Measurements from ENCODE around the gene MYO3B.

The MYO3B gene

DNA sequence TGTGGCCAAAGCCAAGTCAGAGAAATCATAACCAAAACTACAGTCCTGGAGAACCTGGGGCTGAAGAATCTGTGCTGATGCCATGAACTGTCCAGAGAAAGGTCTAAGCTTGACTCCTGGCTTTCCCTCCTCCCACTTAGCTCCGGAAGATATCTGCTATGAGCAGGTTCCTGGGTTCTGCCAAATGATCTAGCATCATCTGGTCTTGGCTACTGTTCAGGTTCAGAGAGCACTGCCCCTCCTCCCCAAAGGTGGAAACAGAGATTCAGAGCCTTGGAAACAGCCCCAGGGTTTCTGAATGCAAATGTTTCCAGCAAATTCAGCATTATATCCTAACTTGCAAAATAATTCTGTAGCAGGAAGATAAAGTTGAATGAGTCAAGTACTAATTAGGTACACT, 317.9 kb downstream of the MYO3B start:
- no peak for DNase-seq (ENCODE audit: low read depth)
- H3K4me3 ChIP-seq (ENCODE audit: low read depth, low read length): no peak overlapping the region
- TF ChIP-seq, protein P1, sequence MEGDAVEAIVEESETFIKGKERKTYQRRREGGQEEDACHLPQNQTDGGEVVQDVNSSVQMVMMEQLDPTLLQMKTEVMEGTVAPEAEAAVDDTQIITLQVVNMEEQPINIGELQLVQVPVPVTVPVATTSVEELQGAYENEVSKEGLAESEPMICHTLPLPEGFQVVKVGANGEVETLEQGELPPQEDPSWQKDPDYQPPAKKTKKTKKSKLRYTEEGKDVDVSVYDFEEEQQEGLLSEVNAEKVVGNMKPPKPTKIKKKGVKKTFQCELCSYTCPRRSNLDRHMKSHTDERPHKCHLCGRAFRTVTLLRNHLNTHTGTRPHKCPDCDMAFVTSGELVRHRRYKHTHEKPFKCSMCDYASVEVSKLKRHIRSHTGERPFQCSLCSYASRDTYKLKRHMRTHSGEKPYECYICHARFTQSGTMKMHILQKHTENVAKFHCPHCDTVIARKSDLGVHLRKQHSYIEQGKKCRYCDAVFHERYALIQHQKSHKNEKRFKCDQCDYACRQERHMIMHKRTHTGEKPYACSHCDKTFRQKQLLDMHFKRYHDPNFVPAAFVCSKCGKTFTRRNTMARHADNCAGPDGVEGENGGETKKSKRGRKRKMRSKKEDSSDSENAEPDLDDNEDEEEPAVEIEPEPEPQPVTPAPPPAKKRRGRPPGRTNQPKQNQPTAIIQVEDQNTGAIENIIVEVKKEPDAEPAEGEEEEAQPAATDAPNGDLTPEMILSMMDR (IDR thresholded peaks at IDR 0.05; ENCODE audit: low read depth, low read length, missing control alignments): no peak

DNA sequence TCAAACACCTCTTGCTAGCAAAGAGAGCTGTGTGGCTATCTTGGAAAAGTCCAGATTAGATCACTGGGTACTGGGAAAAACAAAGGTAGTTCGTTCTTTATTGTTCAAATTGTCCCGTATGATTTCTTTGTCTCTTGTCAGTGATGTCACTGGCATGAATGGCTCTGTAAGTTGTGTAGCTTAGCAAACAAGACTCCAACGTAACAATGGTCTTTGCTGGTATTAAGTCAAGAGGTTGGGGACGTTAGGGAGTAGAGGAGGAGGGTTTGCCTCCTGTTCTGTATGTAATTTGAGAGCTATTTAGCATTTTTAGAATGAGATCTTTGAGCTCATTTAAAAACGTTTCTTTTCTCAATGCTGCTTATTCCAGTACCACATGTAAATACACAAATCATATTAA, 320.7 kb downstream of the MYO3B start:
- H3K4me3 ChIP-seq (ENCODE audit: low read depth, low read length): no peak overlapping the region
- TF ChIP-seq, protein P1 (IDR thresholded peaks at IDR 0.05; ENCODE audit: low read depth, low read length, missing control alignments): no peak
- DNase-seq (ENCODE audit: low read depth): no peak

DNA sequence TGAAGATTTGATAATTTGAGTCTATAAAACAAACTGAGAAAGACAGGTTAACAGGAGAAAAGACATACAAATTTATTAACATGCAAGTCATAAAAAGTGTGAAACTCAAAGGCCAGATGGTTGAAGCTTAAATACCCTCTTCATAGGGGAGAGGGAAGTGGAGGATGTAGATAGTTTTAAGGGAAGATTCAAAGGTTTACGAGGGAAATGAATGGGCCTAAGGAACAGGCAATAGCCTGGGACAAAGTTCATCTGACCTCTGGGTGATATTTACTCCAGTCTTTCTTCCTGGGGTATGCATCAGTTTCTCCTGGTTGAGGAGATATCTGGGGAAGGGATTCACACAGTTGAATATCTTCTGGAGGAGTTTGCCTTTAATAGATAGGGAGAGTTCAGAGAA, 322.2 kb downstream of the MYO3B start:
- TF ChIP-seq, protein P1 (IDR thresholded peaks at IDR 0.05; ENCODE audit: low read depth, low read length, missing control alignments): no peak
- DNase-seq (ENCODE audit: low read depth): no peak

DNA sequence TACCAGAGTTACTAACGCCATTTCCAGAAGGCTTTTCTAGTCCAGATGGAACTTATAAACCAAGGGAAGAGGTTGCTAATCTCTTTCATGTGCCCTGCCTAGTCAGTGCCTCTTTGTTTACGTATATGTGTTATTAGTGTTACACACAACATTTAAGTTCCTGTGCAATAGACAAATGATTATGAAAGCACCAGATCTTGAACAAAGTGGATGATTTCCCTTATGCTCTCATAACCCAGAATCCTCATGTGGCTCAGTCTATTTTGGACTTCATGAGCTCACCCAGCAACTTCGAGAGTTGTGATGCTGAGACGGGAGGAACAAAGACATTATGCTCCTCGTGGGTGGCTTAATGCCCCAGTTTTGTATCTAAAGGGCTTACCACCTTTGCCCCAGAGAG, 322.8 kb downstream of the MYO3B start:
- H3K4me3 ChIP-seq (ENCODE audit: low read depth, low read length): no peak overlapping the region
- DNase-seq (ENCODE audit: low read depth): no peak
- TF ChIP-seq, protein P1 (IDR thresholded peaks at IDR 0.05; ENCODE audit: low read depth, low read length, missing control alignments): no peak

More for the DNA sequence above, 322.2 kb downstream of the MYO3B start:
- no peak overlapping the region for H3K4me3 ChIP-seq (ENCODE audit: low read depth, low read length)

DNA sequence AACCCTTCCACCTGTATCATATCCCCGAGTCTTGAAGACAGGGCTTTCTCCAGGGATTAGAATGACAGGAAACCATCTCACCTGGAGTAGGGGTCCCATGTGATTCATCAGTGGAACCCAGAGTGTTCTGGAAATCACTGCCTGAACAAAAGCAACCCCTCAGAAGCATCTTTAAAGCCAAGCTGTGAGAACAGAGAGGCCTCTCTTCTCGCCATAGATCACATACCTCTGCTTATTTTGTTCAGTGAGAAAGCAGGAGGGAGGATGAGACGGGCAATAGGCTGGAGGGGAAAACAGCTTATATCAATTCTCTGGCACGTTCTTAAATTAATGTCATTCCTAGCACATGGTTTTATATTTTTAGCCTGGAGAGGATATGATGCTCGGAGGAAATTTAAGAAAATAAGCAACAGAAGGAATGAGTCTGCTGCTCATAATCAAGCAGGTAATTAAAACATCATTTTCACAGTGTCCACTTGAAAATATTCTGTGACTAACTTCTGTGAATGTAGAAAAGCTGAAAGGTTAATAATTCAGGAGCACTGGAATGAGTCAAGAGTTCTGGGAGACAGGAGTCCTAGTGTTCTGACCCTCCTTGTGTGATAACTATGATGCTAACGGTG, 323.6 kb downstream of the MYO3B start:
- TF ChIP-seq, protein P1 (IDR thresholded peaks at IDR 0.05; ENCODE audit: low read depth, low read length, missing control alignments): no peak
- H3K4me3 ChIP-seq (ENCODE audit: low read depth, low read length): no peak overlapping the region
- DNase-seq (ENCODE audit: low read depth): no peak

DNA sequence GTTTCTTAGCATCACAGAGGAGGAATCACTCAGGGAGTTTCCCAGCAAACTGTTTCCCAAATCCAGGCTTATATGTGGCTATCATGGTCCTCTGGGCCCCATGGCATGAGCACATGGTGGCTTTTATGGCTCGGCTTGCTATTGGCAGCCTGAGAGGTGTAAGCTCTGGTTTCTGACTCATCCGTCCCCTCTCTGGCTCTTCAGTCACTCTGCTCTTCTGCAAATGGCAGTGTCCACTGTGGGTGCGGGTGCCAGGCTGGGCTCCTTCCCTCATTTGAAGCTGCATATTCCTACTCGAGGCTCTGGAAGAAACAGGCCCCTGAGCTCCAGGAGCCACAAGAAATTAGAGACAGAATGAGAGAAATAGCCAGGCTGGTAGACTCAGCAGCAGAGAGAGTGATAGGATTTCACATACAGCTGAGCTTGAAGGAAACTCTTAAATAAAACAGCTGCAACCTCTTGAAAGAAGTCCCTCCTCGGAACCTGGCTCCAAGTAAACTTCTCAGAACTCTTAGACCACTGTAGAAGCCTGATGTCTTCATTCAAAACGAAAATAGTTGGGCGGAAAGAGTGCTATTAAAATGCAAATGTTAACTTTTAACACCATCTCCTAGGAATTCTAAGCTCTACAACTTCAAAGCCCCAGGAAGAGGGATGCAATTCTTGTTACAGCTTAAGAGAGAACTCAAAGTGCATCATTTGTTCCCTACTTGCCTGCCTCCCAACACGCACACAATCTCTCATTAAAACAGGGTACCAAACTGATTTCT, 324.6 kb downstream of the MYO3B start:
- H3K4me3 ChIP-seq (ENCODE audit: low read depth, low read length): no peak overlapping the region
- TF ChIP-seq, protein P1 (IDR thresholded peaks at IDR 0.05; ENCODE audit: low read depth, low read length, missing control alignments): no peak
- no peak for DNase-seq (ENCODE audit: low read depth)
